HCT116 (cell line): ENCODE data around the gene ABCA6.

Experiments used
- EGR1 ChIP-seq: IDR thresholded peaks from 2 replicates; pipeline ENCODE4 v1.6.1; 2012; ENCODE audit warnings: low read depth
- EZH2 ChIP-seq: fragments of 200-600 bp; sonication (generic); IDR thresholded peaks from 2 replicates; pipeline ENCODE4 v1.6.1; 2017; ENCODE audit warnings: antibody characterized with exemption, mixed run types
- YY1 ChIP-seq: IDR thresholded peaks from 2 replicates; pipeline ENCODE4 v1.6.1; 2011; ENCODE audit warnings: low read length, low read depth, moderate library complexity, mild to moderate bottlenecking; ENCODE audit not compliant: insufficient replicate concordance; ENCODE audit errors: extremely low read depth

DNA sequence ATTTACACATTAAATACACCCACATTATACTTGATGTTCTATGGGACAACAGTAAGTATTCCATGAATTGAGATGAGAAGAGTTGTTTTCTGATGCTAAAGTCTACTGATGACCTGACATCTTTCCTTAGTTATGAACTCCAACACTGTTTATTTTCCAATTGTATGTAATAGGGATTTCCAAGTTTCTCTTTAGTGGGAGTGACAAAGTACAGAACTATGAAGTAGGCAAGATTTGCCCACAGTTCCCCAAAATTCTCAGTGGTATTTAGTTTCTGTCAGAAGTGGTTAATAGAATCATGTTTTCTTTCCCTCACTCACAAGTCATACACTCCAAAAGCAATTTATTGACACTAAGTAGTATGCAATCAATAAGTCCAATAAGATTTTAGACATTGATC is 22.5 kb upstream of the ABCA6 start:
- no peak for TF ChIP-seq EGR1
- no peak for TF ChIP-seq YY1
- TF ChIP-seq EZH2: no peak
